H1 (cell line): Measurements from ENCODE around the gene DEFB123. TPM values are rescaled to one million over a fixed set of nuclear protein-coding genes. Genes with fewer than 3 reads are reported as not detected.

ENCODE experiments used
- CTCF ChIA-PET: fragments of 300-600 bp; sonication (Branson Sonifier 250); formaldehyde crosslinking; loops from one replicate; lab custom pipeline; 2021; ENCODE audit not compliant: partially characterized antibody; lab: Charles Lee
- POLR2A ChIA-PET: fragments of 300-600 bp; sonication (Branson Sonifier 250); formaldehyde crosslinking; loops from one replicate; lab custom pipeline; 2021; ENCODE audit warnings: inconsistent platforms; ENCODE audit not compliant: partially characterized antibody; lab: Charles Lee
- DNase-seq, 2 experiments: peaks; one replicate each; pipeline versions ENCODE4 v3.0.0 to v3.0.0-alpha.2; 2010 to 2022; ENCODE audit warnings: low spot score in 2 of 2, low read depth in 1 of 2, mixed read lengths in 1 of 2
- FAIRE-seq: peaks from 2 replicates; lab custom pipeline; 2011; peaks lifted over from hg19 to GRCh38; lab: Jason Lieb, UNC
- H2AFZ ChIP-seq: 2 replicates; pipeline ENCODE4 v1.8.1; 2012; ENCODE audit warnings: low read length, inconsistent platforms
- H2AK5ac ChIP-seq: 2 replicates; pipeline ENCODE4 v1.6.1; 2013; ENCODE audit warnings: low read depth, low read length
- H2BK120ac ChIP-seq: replicated peaks from 2 replicates; pipeline ENCODE3; 2013; ENCODE audit warnings: low read depth, low read length, inconsistent platforms
- H2BK12ac ChIP-seq: 2 replicates; pipeline ENCODE4 v1.6.1; 2013; ENCODE audit warnings: low read depth, low read length
- H2BK15ac ChIP-seq: 2 replicates; pipeline ENCODE4 v1.6.1; 2013; ENCODE audit warnings: low read length
- H2BK20ac ChIP-seq: 2 replicates; pipeline ENCODE4 v1.6.1; 2013; ENCODE audit warnings: low read length
- H2BK5ac ChIP-seq: 2 replicates; pipeline ENCODE4 v1.6.1; 2013; ENCODE audit warnings: low read depth, low read length
- H3K14ac ChIP-seq: 2 replicates; pipeline ENCODE4 v1.6.1; 2013; ENCODE audit warnings: inconsistent platforms; ENCODE audit not compliant: insufficient read length
- H3K18ac ChIP-seq: 2 replicates; pipeline ENCODE4 v1.6.1; 2013; ENCODE audit warnings: low read length; ENCODE audit errors: extremely low read depth
- H3K23ac ChIP-seq: 2 replicates; pipeline ENCODE4 v1.6.1; 2013; ENCODE audit warnings: inconsistent platforms; ENCODE audit not compliant: insufficient read length
- H3K23me2 ChIP-seq: 2 replicates; pipeline ENCODE4 v1.6.1; 2013; ENCODE audit warnings: low read depth, low read length
- H3K27ac ChIP-seq: 2 replicates; pipeline ENCODE4 v1.6.1; 2011; ENCODE audit warnings: low read depth, low read length, inconsistent platforms
- H3K27me3 ChIP-seq, 4 experiments: replicated peaks in 1 of 4; 1 replicate in 1 of 4; 2 replicates in 3 of 4; pipeline versions ENCODE4 v1.6.1 to v1.8.1; 2011 to 2013; ENCODE audit warnings: low read length in 3 of 4, mild to moderate bottlenecking in 3 of 4, inconsistent platforms in 2 of 4, mixed read lengths in 2 of 4, moderate library complexity in 1 of 4; ENCODE audit not compliant: control insufficient read depth in 3 of 4, insufficient read depth in 3 of 4; ENCODE audit errors: extremely low read depth in 1 of 4
- H3K36me3 ChIP-seq, 4 experiments: 2 replicates each; pipeline versions ENCODE4 v1.6.1 to v1.8.1; 2011 to 2013; ENCODE audit warnings: mild to moderate bottlenecking in 4 of 4, low read length in 3 of 4, moderate library complexity in 2 of 4, control low read depth in 1 of 4, inconsistent platforms in 1 of 4; ENCODE audit not compliant: insufficient read depth in 4 of 4, control insufficient read depth in 2 of 4
- H3K4ac ChIP-seq: replicated peaks from 2 replicates; pipeline ENCODE3; 2013; ENCODE audit warnings: low read length, low read depth, mixed read lengths, inconsistent platforms; ENCODE audit not compliant: insufficient read length
- H3K4me1 ChIP-seq, 4 experiments: replicated peaks in 1 of 4; 1 replicate in 1 of 4; 2 replicates in 3 of 4; pipeline versions ENCODE4 v1.6.1 to v1.8.1; 2011 to 2013; ENCODE audit warnings: low read length in 3 of 4, inconsistent platforms in 2 of 4, mixed read lengths in 1 of 4; ENCODE audit not compliant: insufficient read depth in 4 of 4, control insufficient read depth in 3 of 4
- H3K4me2 ChIP-seq, 2 experiments: 2 replicates each; pipeline versions ENCODE4 v1.6.1 to v1.8.1; 2011 to 2013; ENCODE audit warnings: low read depth in 2 of 2, low read length in 2 of 2, control low read depth in 1 of 2, inconsistent platforms in 1 of 2, mild to moderate bottlenecking in 1 of 2; ENCODE audit not compliant: insufficient read depth in 1 of 2
- H3K4me3 ChIP-seq, 4 experiments: fragments of 200-600, 300-600 bp in 1 of 4; sonication (generic), shearing (Covaris generic), sonication (Bioruptor Twin) in 1 of 4; 2 replicates each; pipeline versions ENCODE4 v1.5.1 to v1.8.1; 2011 to 2016; ENCODE audit warnings: low read length in 4 of 4, low read depth in 3 of 4, control low read depth in 2 of 4, inconsistent platforms in 2 of 4, mild to moderate bottlenecking in 2 of 4, mixed read lengths in 1 of 4, moderate library complexity in 1 of 4; ENCODE audit not compliant: insufficient read depth in 2 of 4; ENCODE audit errors: extremely low read depth in 1 of 4
- H3K56ac ChIP-seq: replicated peaks from 2 replicates; pipeline ENCODE3; 2013; ENCODE audit warnings: low read depth, mild to moderate bottlenecking, mixed read lengths, low read length, inconsistent platforms; ENCODE audit not compliant: insufficient read length
- H3K79me1 ChIP-seq: 2 replicates; pipeline ENCODE4 v1.6.1; 2013; ENCODE audit warnings: low read depth, low read length, control low read depth
- H3K79me2 ChIP-seq, 2 experiments: 2 replicates each; pipeline versions ENCODE4 v1.6.1 to v1.8.1; 2012 to 2013; ENCODE audit warnings: low read length in 2 of 2, mild to moderate bottlenecking in 2 of 2, inconsistent platforms in 1 of 2; ENCODE audit not compliant: insufficient read depth in 2 of 2, control insufficient read depth in 1 of 2
- H3K9ac ChIP-seq, 4 experiments: replicated peaks in 1 of 4; 1 replicate in 1 of 4; 2 replicates in 3 of 4; pipeline versions ENCODE4 v1.6.1 to v1.8.1; 2011 to 2013; ENCODE audit warnings: low read depth in 3 of 4, low read length in 3 of 4, control low read depth in 2 of 4, mild to moderate bottlenecking in 2 of 4, moderate library complexity in 2 of 4, inconsistent platforms in 1 of 4; ENCODE audit errors: extremely low read depth in 1 of 4
- H3K9me3 ChIP-seq, 2 experiments: 2 replicates each; pipeline versions ENCODE4 v1.6.1 to v1.8.1; 2012 to 2013; ENCODE audit warnings: mild to moderate bottlenecking in 2 of 2, moderate library complexity in 2 of 2, control low read depth in 1 of 2, inconsistent platforms in 1 of 2, low read depth in 1 of 2, low read length in 1 of 2, mixed read lengths in 1 of 2; ENCODE audit not compliant: insufficient read depth in 2 of 2
- H4K20me1 ChIP-seq, 2 experiments: replicated peaks in 1 of 2; 2 replicates each; pipeline versions ENCODE3 to v1.8.1; 2011 to 2013; ENCODE audit warnings: inconsistent platforms in 2 of 2, low read length in 2 of 2, mild to moderate bottlenecking in 1 of 2; ENCODE audit not compliant: insufficient read depth in 2 of 2, control insufficient read depth in 1 of 2
- H4K5ac ChIP-seq: 2 replicates; pipeline ENCODE4 v1.6.1; 2013; ENCODE audit warnings: low read length, low read depth, mixed read lengths, inconsistent platforms; ENCODE audit not compliant: insufficient read length
- H4K8ac ChIP-seq: 2 replicates; pipeline ENCODE4 v1.8.0; 2013; ENCODE audit warnings: mild to moderate bottlenecking, moderate library complexity, low read length, inconsistent platforms; ENCODE audit not compliant: insufficient read depth; ENCODE audit errors: extremely low read depth
- H4K91ac ChIP-seq: replicated peaks from 2 replicates; pipeline ENCODE3; 2013; ENCODE audit warnings: low read length, mixed read lengths, inconsistent platforms; ENCODE audit not compliant: insufficient read length
- WGBS, 2 experiments: shearing (Covaris generic) in 1 of 2; methylation state at CpG; one replicate each; pipeline versions ENCODE4 v1.1.6 to v1.1.7; 2013 to 2015; ENCODE audit warnings: low lambda C conversion rate in 2 of 2, mixed read lengths in 2 of 2, inconsistent platforms in 1 of 2, low coverage in 1 of 2, missing lambda C conversion rate in 1 of 2; ENCODE audit not compliant: insufficient replicate concordance in 2 of 2, insufficient coverage in 1 of 2, insufficient read length in 1 of 2; ENCODE audit errors: extremely low coverage in 1 of 2, missing lambda C conversion rate in 1 of 2; 5-methylcytosine and 5-hydroxymethylcytosine counted together
- long read RNA-seq, 2 experiments: library from RNA in 1 of 2; library from capped mRNA in 1 of 2; stranded (forward); transcript quantifications; one replicate each; pipeline ENCODE4 v2.0.0, GENCODE V29; 2021; ENCODE audit warnings: inconsistent platforms in 1 of 2
- polyA minus RNA-seq, 3 experiments: library from RNA; depleted of rRNA, polyadenylated mRNA; stranded (reverse); fragments of >200 nt; gene quantifications; 1 replicate in 2 of 3; 2 replicates in 1 of 3; pipeline ENCODE4 v1.2.3, GENCODE V29; 2011
- polyA plus RNA-seq, 7 experiments: library from polyadenylated mRNA; depleted of rRNA in 3 of 7; stranded (reverse) in 5 of 7; unstranded in 2 of 7; fragments of >200 nt in 5 of 7; fragments of 200-250 nt in 2 of 7; gene quantifications; 1 replicate in 5 of 7; 2 replicates in 1 of 7; 4 replicates in 1 of 7; pipeline versions ENCODE4 v1.2.1 to v1.2.3, GENCODE V29; 2011 to 2013; ENCODE audit warnings: missing spikeins in 2 of 7, mixed read lengths in 2 of 7
- total RNA-seq: library from RNA; stranded (reverse); fragmentation: NEBNext Ultra II Directional; extraction: Animal tissue kit (Norgen Biotek cat#: 25700); gene quantifications from 2 replicates; pipeline ENCODE4 v1.2.1, GENCODE V29; 2021
- TF ChIP-seq, protein P1 (sequence below): IDR thresholded peaks from 2 replicates; pipeline ENCODE4 v1.6.1; 2011; ENCODE audit warnings: low read depth, mild to moderate bottlenecking, low read length; ENCODE audit not compliant: insufficient read depth
- TF ChIP-seq, protein P2 (sequence below): IDR thresholded peaks from 2 replicates; pipeline ENCODE4 v1.6.1; 2012; ENCODE audit warnings: low read length, inconsistent platforms
- TF ChIP-seq, protein P3 (sequence below), 3 experiments: IDR thresholded peaks; 1 replicate in 2 of 3; 2 replicates in 1 of 3; pipeline versions ENCODE4 v1.5.1 to v1.6.1; 2011; ENCODE audit warnings: low read length in 3 of 3, mild to moderate bottlenecking in 3 of 3, inconsistent platforms in 2 of 3, low read depth in 1 of 3, moderate library complexity in 1 of 3; ENCODE audit not compliant: insufficient read depth in 1 of 3; ENCODE audit errors: control extremely low read depth in 1 of 3

DEFB123 gene, protein sequence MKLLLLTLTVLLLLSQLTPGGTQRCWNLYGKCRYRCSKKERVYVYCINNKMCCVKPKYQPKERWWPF
- total RNA-seq (not detected in 2 replicates), polyA plus RNA-seq (2011; rRNA removed) (not detected in 2 replicates), polyA minus RNA-seq (2011; rRNA and poly(A)+ RNA removed) (not detected in 2 replicates)
- not detected for polyA plus RNA-seq (2011; cell fraction: cytosol; rRNA removed)
- polyA plus RNA-seq (2011; cell fraction: nucleus; rRNA removed) = not detected
- not detected in 4 replicates for polyA plus RNA-seq (2012, experiment 1 of 2)
- polyA plus RNA-seq (2012, experiment 2 of 2) = not detected
- not detected for polyA plus RNA-seq (2013, experiment 1 of 2)
- polyA plus RNA-seq (2013, experiment 2 of 2) = not detected
- not detected for polyA minus RNA-seq (2011; cell fraction: cytosol; rRNA and poly(A)+ RNA removed)
- polyA minus RNA-seq (2011; cell fraction: nucleus; rRNA and poly(A)+ RNA removed) = not detected
- long read RNA-seq, experiment 1 = 0 reads
- long read RNA-seq, experiment 2 = 0 reads

DNA sequence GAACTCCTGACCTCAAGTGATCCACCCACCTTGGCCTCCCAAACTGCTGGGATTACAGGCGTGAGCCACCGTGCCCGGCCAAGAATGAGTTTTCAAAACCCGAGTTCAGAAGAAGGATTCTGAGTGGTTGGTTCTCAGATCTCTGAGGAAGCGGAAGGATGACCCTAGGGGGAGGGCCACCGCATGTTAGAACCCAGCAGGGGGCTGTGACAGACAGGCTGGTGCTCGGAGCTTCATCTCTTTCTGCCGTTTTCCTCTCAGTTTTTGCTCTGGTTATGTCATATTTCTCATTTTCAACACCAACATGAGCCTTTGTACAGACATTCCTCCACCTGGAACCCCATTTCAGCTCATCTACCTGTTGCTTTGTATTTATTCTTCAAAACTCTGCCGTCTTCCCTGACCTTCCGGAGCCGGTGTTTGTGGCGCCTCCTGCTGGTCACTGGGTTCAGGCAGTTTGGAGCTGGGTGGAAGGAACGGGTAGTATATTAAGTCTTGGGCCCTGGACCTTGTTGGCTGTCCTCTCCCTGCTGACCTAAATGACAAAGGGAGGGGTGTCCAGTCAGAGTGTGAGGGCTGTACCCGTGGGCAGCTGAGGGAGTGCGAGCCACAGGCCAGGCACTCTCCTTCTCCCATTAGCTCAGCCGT, at the start of gene DEFB123:
Gene DEFB123 (plus strand): TSS at position 621 of the 648 bp plus-strand sequence. CDS start 67 bp downstream, outside the sequence.
- 84% methylated on average over 16 of the region's 16 CpGs; no CpG with 5 or more reads in 1 of the 2 experiments for WGBS, 2 experiments
- peaks cover 77 to 90% of the 10 kb centered on the region in 2 experiments for H3K9me3 ChIP-seq
- TF ChIP-seq, protein P1, sequence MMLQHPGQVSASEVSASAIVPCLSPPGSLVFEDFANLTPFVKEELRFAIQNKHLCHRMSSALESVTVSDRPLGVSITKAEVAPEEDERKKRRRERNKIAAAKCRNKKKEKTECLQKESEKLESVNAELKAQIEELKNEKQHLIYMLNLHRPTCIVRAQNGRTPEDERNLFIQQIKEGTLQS = no peak
- TF ChIP-seq, protein P2, sequence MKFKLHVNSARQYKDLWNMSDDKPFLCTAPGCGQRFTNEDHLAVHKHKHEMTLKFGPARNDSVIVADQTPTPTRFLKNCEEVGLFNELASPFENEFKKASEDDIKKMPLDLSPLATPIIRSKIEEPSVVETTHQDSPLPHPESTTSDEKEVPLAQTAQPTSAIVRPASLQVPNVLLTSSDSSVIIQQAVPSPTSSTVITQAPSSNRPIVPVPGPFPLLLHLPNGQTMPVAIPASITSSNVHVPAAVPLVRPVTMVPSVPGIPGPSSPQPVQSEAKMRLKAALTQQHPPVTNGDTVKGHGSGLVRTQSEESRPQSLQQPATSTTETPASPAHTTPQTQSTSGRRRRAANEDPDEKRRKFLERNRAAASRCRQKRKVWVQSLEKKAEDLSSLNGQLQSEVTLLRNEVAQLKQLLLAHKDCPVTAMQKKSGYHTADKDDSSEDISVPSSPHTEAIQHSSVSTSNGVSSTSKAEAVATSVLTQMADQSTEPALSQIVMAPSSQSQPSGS = no peak
- TF ChIP-seq, protein P3, sequence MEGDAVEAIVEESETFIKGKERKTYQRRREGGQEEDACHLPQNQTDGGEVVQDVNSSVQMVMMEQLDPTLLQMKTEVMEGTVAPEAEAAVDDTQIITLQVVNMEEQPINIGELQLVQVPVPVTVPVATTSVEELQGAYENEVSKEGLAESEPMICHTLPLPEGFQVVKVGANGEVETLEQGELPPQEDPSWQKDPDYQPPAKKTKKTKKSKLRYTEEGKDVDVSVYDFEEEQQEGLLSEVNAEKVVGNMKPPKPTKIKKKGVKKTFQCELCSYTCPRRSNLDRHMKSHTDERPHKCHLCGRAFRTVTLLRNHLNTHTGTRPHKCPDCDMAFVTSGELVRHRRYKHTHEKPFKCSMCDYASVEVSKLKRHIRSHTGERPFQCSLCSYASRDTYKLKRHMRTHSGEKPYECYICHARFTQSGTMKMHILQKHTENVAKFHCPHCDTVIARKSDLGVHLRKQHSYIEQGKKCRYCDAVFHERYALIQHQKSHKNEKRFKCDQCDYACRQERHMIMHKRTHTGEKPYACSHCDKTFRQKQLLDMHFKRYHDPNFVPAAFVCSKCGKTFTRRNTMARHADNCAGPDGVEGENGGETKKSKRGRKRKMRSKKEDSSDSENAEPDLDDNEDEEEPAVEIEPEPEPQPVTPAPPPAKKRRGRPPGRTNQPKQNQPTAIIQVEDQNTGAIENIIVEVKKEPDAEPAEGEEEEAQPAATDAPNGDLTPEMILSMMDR (IDR thresholded peaks at IDR 0.05; ENCODE audit: control extremely low read depth in 1 of 3, insufficient read depth in 1 of 3, low read depth in 1 of 3, low read length in 3 of 3) = peak in 2 of 3 experiments; percentile 14 to 34; a peak in 2 of 4 replicates

More for the DNA sequence above, at the start of gene DEFB123:
- Histone ChIP-seq H2BK120ac (no peak within 1 kb of the TSS), H2BK12ac (no peak within 1 kb of the TSS), H3K23ac (no peak within 1 kb of the TSS), H2BK15ac (no peak within 1 kb of the TSS), H3K56ac (no peak within 1 kb of the TSS), H3K4ac (no peak within 1 kb of the TSS), H3K36me3 (no peaks in the 10 kb centered on the region), H3K4me1 (no peaks in the 10 kb centered on the region), H4K5ac (no peak within 1 kb of the TSS), H3K79me2 (no peaks in the 10 kb centered on the region), H3K23me2 (no peaks in the 10 kb centered on the region), H3K18ac (no peak within 1 kb of the TSS), H3K14ac (no peak within 1 kb of the TSS), H4K91ac (no peak within 1 kb of the TSS), H3K27me3 (no peaks in the 10 kb centered on the region), H2AFZ (no peak within 1 kb of the TSS), H3K4me3 (no peak within 1 kb of the TSS), H3K27ac (no peak within 1 kb of the TSS), H4K8ac (no peak within 1 kb of the TSS), H3K4me2 (no peak within 1 kb of the TSS), H3K79me1 (no peaks in the 10 kb centered on the region), H3K9ac (no peak within 1 kb of the TSS), H2BK20ac (no peak within 1 kb of the TSS), H4K20me1 (no peaks in the 10 kb centered on the region), H2BK5ac (no peak within 1 kb of the TSS), H2AK5ac (no peak within 1 kb of the TSS)
- POLR2A ChIA-PET = interaction anchor here (1.1 kb wide), 1 partner anchor 48 kb away, joined by 4 read pairs; no protein-coding TSS in a partner anchor
- no peak for FAIRE-seq
- no peak for DNase-seq
- CTCF ChIA-PET = interaction anchor here (0.8 to 1.1 kb wide), 3 partner anchors 10 to 20 kb away, joined by 3 to 4 read pairs (median 3); no protein-coding TSS in a partner anchor
